MCF 10A (cell line): ENCODE data around the gene PLA2G12A. TPM values are rescaled to one million over a fixed set of nuclear protein-coding genes. Genes with fewer than 3 reads are reported as not detected.

Experiments
- BruUV-seq: library from RNA; stranded (reverse); fragments of 400-500 nt; replicated peaks from 2 replicates; lab custom pipeline; 2021; lab: Mats Ljungman, UMichigan
- CTCF ChIA-PET: fragments of 300-600 bp; sonication (Branson Sonifier 250); formaldehyde crosslinking; extraction: SDS; loops from one replicate; lab custom pipeline; 2021; ENCODE audit warnings: antibody characterized with exemption, inconsistent platforms; lab: Yijun Ruan, JAX
- POLR2A ChIA-PET: fragments of 300-600, 350-650 bp; sonication (Branson Sonifier 250); formaldehyde crosslinking; extraction: SDS; loops from one replicate; lab custom pipeline; 2020; ENCODE audit warnings: antibody characterized with exemption, inconsistent platforms; lab: Yijun Ruan, JAX
- DNase-seq: peaks from one replicate; pipeline ENCODE4 v3.0.0-alpha.2; 2018; ENCODE audit not compliant: unreplicated experiment
- H3K27ac Mint-ChIP-seq: one replicate; pipeline ENCODE4 v1.8.0; 2022; ENCODE audit warnings: mild to moderate bottlenecking, low read depth, mixed read lengths; ENCODE audit not compliant: unreplicated experiment
- H3K27me3 Mint-ChIP-seq: one replicate; pipeline ENCODE4 v1.8.0; 2022; ENCODE audit warnings: mixed read lengths; ENCODE audit not compliant: insufficient read depth, unreplicated experiment
- H3K36me3 Mint-ChIP-seq: one replicate; pipeline ENCODE4 v1.8.0; 2022; ENCODE audit warnings: mild to moderate bottlenecking, moderate library complexity, mixed read lengths; ENCODE audit not compliant: insufficient read depth, unreplicated experiment
- H3K4me1 Mint-ChIP-seq: one replicate; pipeline ENCODE4 v1.8.0; 2022; ENCODE audit warnings: mixed read lengths; ENCODE audit not compliant: insufficient read depth, unreplicated experiment
- H3K4me3 Mint-ChIP-seq: one replicate; pipeline ENCODE4 v1.8.0; 2022; ENCODE audit warnings: mild to moderate bottlenecking, moderate library complexity, mixed read lengths; ENCODE audit not compliant: unreplicated experiment
- H3K9me3 Mint-ChIP-seq: one replicate; pipeline ENCODE4 v1.8.0; 2022; ENCODE audit warnings: mixed read lengths; ENCODE audit not compliant: unreplicated experiment
- intact Hi-C: fragments of 100-400 bp; cut with micrococcal nuclease; formaldehyde crosslinking; loops from 2 replicates; pipeline ENCODE4 v1.14.1; 2022
- total RNA-seq: library from RNA; stranded (reverse); gene quantifications from 2 replicates; pipeline ENCODE4 v1.2.3, GENCODE V29; 2022
- TF ChIP-seq, protein P1 (sequence below): fragments of 200-600 bp; IDR thresholded peaks from one replicate; pipeline ENCODE4 v1.8.0; 2022; ENCODE audit warnings: antibody characterized with exemption, mild to moderate bottlenecking; ENCODE audit not compliant: unreplicated experiment

PLA2G12A gene
- total RNA-seq, 1 experiment from 2014 or later, result 52.4 TPM

DNA sequence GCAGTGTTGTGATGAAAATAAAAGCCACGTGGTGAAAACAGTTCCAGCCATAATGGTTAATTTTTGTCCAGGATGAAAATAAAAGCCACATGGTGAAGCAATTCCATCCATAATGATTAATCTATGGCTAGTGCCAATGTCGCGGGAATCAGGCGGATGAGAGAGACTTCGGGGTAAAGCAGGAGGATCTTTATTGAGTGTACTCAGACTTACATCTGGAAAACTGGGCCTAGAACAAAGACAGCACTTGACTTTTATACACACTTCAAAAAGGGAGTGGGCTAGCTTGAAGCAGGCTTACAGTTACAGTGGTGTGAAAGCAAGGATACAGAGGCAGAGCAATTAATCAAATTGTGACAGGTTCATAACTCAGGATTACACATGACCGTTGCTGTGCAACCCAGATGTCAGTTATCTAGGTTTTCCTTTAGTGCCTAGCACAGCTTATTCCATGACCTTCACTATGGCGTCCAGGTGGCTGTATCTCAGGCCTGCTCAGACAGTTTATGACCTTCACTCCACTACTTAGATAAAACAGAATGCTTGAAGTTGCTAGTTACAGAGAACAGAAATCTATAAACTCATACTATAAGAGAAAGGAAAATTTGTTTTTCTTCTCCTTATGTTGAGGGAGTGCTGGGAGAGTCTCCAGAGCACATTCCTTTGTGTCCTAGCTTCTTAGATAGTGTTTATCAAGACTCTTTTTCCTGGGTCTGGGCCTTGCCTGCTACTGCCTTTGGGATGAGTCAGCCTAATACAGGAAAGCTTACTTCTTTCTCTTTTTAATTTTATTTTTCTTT is 5.9 kb upstream of the PLA2G12A start:
- Mint-ChIP-seq H3K9me3 (no peaks in the 10 kb centered on the region), H3K36me3 (no peaks in the 10 kb centered on the region), H3K27me3 (no peaks in the 10 kb centered on the region), H3K27ac (no peak overlapping the region), H3K4me3 (no peak overlapping the region), H3K4me1 (peaks cover 5% of the 10 kb centered on the region)
- intact Hi-C loops, result no loop called here
- TF ChIP-seq, protein P1, sequence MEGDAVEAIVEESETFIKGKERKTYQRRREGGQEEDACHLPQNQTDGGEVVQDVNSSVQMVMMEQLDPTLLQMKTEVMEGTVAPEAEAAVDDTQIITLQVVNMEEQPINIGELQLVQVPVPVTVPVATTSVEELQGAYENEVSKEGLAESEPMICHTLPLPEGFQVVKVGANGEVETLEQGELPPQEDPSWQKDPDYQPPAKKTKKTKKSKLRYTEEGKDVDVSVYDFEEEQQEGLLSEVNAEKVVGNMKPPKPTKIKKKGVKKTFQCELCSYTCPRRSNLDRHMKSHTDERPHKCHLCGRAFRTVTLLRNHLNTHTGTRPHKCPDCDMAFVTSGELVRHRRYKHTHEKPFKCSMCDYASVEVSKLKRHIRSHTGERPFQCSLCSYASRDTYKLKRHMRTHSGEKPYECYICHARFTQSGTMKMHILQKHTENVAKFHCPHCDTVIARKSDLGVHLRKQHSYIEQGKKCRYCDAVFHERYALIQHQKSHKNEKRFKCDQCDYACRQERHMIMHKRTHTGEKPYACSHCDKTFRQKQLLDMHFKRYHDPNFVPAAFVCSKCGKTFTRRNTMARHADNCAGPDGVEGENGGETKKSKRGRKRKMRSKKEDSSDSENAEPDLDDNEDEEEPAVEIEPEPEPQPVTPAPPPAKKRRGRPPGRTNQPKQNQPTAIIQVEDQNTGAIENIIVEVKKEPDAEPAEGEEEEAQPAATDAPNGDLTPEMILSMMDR, result no peak
- no TSS peak for BruUV-seq
- ChIA-PET POLR2A (no interaction called here), CTCF (no interaction called here)
- DNase-seq, result no peak

DNA sequence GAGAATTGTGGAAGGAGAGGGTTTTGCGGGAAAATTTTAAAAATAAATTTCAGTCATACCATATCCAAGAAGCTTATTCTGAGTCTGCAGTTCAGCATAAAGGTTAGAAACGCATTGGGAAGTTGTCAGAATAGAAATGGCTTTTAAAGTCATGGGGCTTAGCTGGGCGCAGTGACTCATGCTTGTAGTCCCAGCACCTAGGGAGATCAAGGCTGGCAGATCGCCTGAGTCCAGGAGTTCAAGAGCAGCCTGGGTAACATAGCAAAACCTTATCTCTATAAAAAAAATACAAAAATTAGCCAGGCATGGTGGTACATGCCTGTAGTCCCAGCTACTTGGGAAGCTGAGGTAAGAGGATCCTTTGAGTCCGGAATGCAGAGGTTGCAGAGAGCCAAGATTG is 3.9 kb upstream of the PLA2G12A start:
- Mint-ChIP-seq H3K27me3 (no peaks in the 10 kb centered on the region), H3K36me3 (no peaks in the 10 kb centered on the region), H3K4me1 (no peaks in the 10 kb centered on the region), H3K9me3 (no peaks in the 10 kb centered on the region), H3K4me3 (no peak overlapping the region), H3K27ac (no peak overlapping the region)
- ChIA-PET CTCF (interaction anchor here (0.6 to 1.0 kb wide), 2 partner anchors 71 to 258 kb away, joined by 3 read pairs; no protein-coding TSS in a partner anchor), POLR2A (no interaction called here)
- TF ChIP-seq, protein P1, result no peak
- DNase-seq, result no peak
- BruUV-seq, result no TSS peak
- intact Hi-C loops, result no loop called here

DNA sequence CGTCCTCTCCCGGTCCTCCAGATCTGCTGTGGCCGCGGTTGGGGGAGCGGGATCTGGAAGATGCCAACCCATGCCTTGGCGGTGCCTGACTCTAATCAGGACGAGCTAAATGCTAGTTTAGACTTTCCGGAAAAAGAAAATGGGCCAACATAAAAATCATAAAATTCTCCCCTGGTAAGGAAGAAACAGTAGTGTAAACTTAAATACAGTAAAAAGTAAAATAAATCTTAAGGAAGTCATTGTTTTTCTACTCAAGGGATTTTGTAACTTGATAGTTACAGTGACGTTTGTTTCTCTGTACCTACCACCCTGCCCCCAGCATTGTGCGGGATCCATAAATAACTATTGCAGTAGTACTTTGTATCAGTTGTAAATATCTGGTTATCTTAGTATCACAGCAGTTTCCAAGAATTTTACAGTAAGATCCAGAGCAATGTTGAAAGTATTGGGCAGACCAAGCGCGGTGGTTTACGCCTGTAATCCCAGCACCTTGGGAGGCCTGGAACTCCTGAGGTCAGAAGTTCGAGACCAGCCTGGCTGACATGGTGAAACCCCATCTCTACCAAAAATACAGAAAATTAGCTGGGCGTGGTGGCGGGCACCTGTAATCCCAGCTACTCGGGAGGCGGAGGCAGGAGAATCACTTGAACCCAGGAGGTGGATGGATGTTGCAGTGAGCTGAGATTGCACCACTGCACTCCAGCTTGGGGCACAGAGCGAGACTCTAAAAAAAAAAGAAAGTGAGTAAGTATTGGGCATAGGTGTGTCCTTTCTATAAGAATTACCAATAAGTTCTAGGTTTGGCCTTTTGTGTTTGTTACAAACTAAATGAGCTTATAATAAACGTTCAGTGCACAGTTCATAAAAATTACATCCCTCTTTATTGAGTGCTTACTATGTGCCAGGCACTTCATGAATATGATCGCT is 1.0 kb upstream of the PLA2G12A start:
- Mint-ChIP-seq H3K9me3 (no peaks in the 10 kb centered on the region), H3K4me3 (peak overlapping the region; percentile 88), H3K36me3 (no peaks in the 10 kb centered on the region), H3K27me3 (no peaks in the 10 kb centered on the region), H3K4me1 (peaks cover 15% of the 10 kb centered on the region), H3K27ac (no peak overlapping the region)
- ChIA-PET CTCF (interaction anchor here (0.7 to 1.9 kb wide), 6 partner anchors 27 to 778 kb away, joined by 3 to 11 read pairs (median 6); partner anchors contain the start of gene CASP6), POLR2A (interaction anchor here (0.5 to 3.4 kb wide), 13 partner anchors 10 to 370 kb away, joined by 3 to 39 read pairs (median 3); partner anchors contain the start of genes CASP6, CFI, GAR1 and MCUB)
- intact Hi-C loops, result no loop called here
- TF ChIP-seq, protein P1, result no peak
- no peak for DNase-seq
- no TSS peak for BruUV-seq
